LNCaP clone FGC (cell line): ENCODE measurements around the gene SDR39U1.
"Not testable (repeated sequence)": the region's sequence is repeated elsewhere in the genome, so short reads cannot be mapped to it uniquely, and the experiment has no call there.

Experiments used
- DNase-seq: peaks from one replicate; pipeline ENCODE4 v3.0.0-alpha.2; 2011; ENCODE audit warnings: low read depth
- H3K4me3 ChIP-seq: 2 replicates; pipeline ENCODE4 v1.5.1; 2011; ENCODE audit warnings: mild to moderate bottlenecking, low read depth, low read length, control low read depth
- CTCF ChIP-seq: IDR thresholded peaks from 2 replicates; pipeline ENCODE4 v1.5.1; 2012; ENCODE audit warnings: mild to moderate bottlenecking; ENCODE audit not compliant: control insufficient read depth, insufficient read depth; ENCODE audit errors: extremely low read depth

The SDR39U1 gene

GRCh38 chr14:24442240-24443052 is at the start of gene SDR39U1:
SDR39U1 (minus strand) TSS chr14:24442776; CDS start chr14:24442769, 7 bp downstream.
- peak within 1 kb of the TSS; percentile 81 for H3K4me3 ChIP-seq
- no peak for TF ChIP-seq CTCF
- DNase-seq: peak; percentile 98

GRCh38 chr14:24491586-24492408 is 49.2 kb upstream of the SDR39U1 start:
- H3K4me3 ChIP-seq, DNase-seq: not testable (repeated sequence)

GRCh38 chr14:24483604-24484252 is 41.2 kb upstream of the SDR39U1 start:
- H3K4me3 ChIP-seq: no peak overlapping the region
- no peak for TF ChIP-seq CTCF

GRCh38 chr14:24482699-24483303 is 40.2 kb upstream of the SDR39U1 start:
- not testable (repeated sequence) for H3K4me3 ChIP-seq, DNase-seq

More at GRCh38 chr14:24483604-24484252, 41.2 kb upstream of the SDR39U1 start:
- no peak for DNase-seq

GRCh38 chr14:24481622-24482324 is 39.2 kb upstream of the SDR39U1 start:
- peak; percentile 88 for TF ChIP-seq CTCF
- peak; percentile 7 for DNase-seq
- H3K4me3 ChIP-seq: no peak overlapping the region

GRCh38 chr14:24479999-24480398 is 37.4 kb upstream of the SDR39U1 start:
- not testable (repeated sequence) for DNase-seq, H3K4me3 ChIP-seq

- no peak for TF ChIP-seq CTCF
- no peak for DNase-seq
- no peak overlapping the region for H3K4me3 ChIP-seq
These were observed 32.7 kb upstream of the SDR39U1 start for GRCh38 chr14:24475261-24475660.
